ENCODE results near the gene WDR89.
"Not testable (repeated sequence)": the region's sequence is repeated elsewhere in the genome, so short reads cannot be mapped to it uniquely, and the experiment has no call there.

WDR89 gene

GRCh38 chr14:63652406-63652805 is 10.7 kb upstream of the WDR89 start:
- Histone ChIP-seq H3K36me3 (ENCODE audit: insufficient read depth, low read length) (no peaks in the 10 kb centered on the region), H3K9me3 (replicated peaks; ENCODE audit: low read length) (no peaks in the 10 kb centered on the region), H3K4me3 (ENCODE audit: low read length) (no peak overlapping the region), H3K4me2 (ENCODE audit: low read length) (no peak overlapping the region), H3K9ac (ENCODE audit: low read depth, low read length) (no peak overlapping the region), H3K4me1 (ENCODE audit: control insufficient read depth, insufficient read depth, low read length) (peaks cover 11% of the 10 kb centered on the region), H3K27me3 (ENCODE audit: control insufficient read depth, insufficient read depth, low read length) (no peaks in the 10 kb centered on the region)

- H3K4me3 ChIP-seq (ENCODE audit: low read length), result no peak overlapping the region
- no peak overlapping the region for H3K4me2 ChIP-seq (ENCODE audit: low read length)
- H3K9me3 ChIP-seq (replicated peaks; ENCODE audit: low read length), result no peaks in the 10 kb centered on the region
- H3K4me1 ChIP-seq (ENCODE audit: control insufficient read depth, insufficient read depth, low read length), result peaks cover 11% of the 10 kb centered on the region
- H3K36me3 ChIP-seq (ENCODE audit: insufficient read depth, low read length), result no peaks in the 10 kb centered on the region
- H3K27me3 ChIP-seq (ENCODE audit: control insufficient read depth, insufficient read depth, low read length), result no peaks in the 10 kb centered on the region
- no peak overlapping the region for H3K9ac ChIP-seq (ENCODE audit: low read depth, low read length)
Measured at GRCh38 chr14:63650256-63650952, 8.7 kb upstream of the WDR89 start.

- no peaks in the 10 kb centered on the region for H3K36me3 ChIP-seq (ENCODE audit: insufficient read depth, low read length)
- H3K4me3 ChIP-seq (ENCODE audit: low read length), result no peak overlapping the region
- H3K4me2 ChIP-seq (ENCODE audit: low read length), result no peak overlapping the region
- no peaks in the 10 kb centered on the region for H3K9me3 ChIP-seq (replicated peaks; ENCODE audit: low read length)
- no peak overlapping the region for H3K9ac ChIP-seq (ENCODE audit: low read depth, low read length)
- peaks cover 8% of the 10 kb centered on the region for H3K4me1 ChIP-seq (ENCODE audit: control insufficient read depth, insufficient read depth, low read length)
- H3K27me3 ChIP-seq (ENCODE audit: control insufficient read depth, insufficient read depth, low read length), result no peaks in the 10 kb centered on the region
Measured at GRCh38 chr14:63647696-63648410, 6.2 kb upstream of the WDR89 start.

- Histone ChIP-seq H3K36me3 (ENCODE audit: insufficient read depth, low read length) (no peaks in the 10 kb centered on the region), H3K9ac (ENCODE audit: low read depth, low read length) (no peak overlapping the region), H3K4me1 (ENCODE audit: control insufficient read depth, insufficient read depth, low read length) (peaks cover 5% of the 10 kb centered on the region), H3K9me3 (replicated peaks; ENCODE audit: low read length) (no peaks in the 10 kb centered on the region), H3K4me2 (ENCODE audit: low read length) (no peak overlapping the region), H3K4me3 (ENCODE audit: low read length) (no peak overlapping the region), H3K27me3 (ENCODE audit: control insufficient read depth, insufficient read depth, low read length) (no peaks in the 10 kb centered on the region)
Measured at GRCh38 chr14:63644741-63645140, 3.1 kb upstream of the WDR89 start.

- Histone ChIP-seq H3K4me2 (ENCODE audit: low read length) (peak overlapping the region; percentile 84), H3K36me3 (ENCODE audit: insufficient read depth, low read length) (no peaks in the 10 kb centered on the region), H3K9ac (ENCODE audit: low read depth, low read length) (peak overlapping the region; percentile 94), H3K4me1 (ENCODE audit: control insufficient read depth, insufficient read depth, low read length) (peaks cover 5% of the 10 kb centered on the region), H3K27me3 (ENCODE audit: control insufficient read depth, insufficient read depth, low read length) (no peaks in the 10 kb centered on the region), H3K4me3 (ENCODE audit: low read length) (peak overlapping the region; percentile 86), H3K9me3 (replicated peaks; ENCODE audit: low read length) (no peaks in the 10 kb centered on the region)
Measured at GRCh38 chr14:63642656-63643382, 1.1 kb upstream of the WDR89 start.

- Histone ChIP-seq H3K4me1 (ENCODE audit: control insufficient read depth, insufficient read depth, low read length) (peaks cover 5% of the 10 kb centered on the region), H3K27me3 (ENCODE audit: control insufficient read depth, insufficient read depth, low read length) (no peaks in the 10 kb centered on the region), H3K9ac (ENCODE audit: low read depth, low read length) (peak overlapping the region; percentile 94), H3K4me2 (ENCODE audit: low read length) (peak overlapping the region; percentile 84), H3K4me3 (ENCODE audit: low read length) (peak overlapping the region; percentile 86), H3K36me3 (ENCODE audit: insufficient read depth, low read length) (no peaks in the 10 kb centered on the region), H3K9me3 (replicated peaks; ENCODE audit: low read length) (no peaks in the 10 kb centered on the region)
Measured at GRCh38 chr14:63642229-63642611, 549 bp upstream of the WDR89 start.

GRCh38 chr14:63638493-63638892 is 3.2 kb downstream of the WDR89 start:
- no peak overlapping the region for H3K4me2 ChIP-seq (ENCODE audit: low read length)
- no peaks in the 10 kb centered on the region for H3K36me3 ChIP-seq (ENCODE audit: insufficient read depth, low read length)
- no peaks in the 10 kb centered on the region for H3K9me3 ChIP-seq (replicated peaks; ENCODE audit: low read length)
- H3K9ac ChIP-seq (ENCODE audit: low read depth, low read length), result no peak overlapping the region
- no peaks in the 10 kb centered on the region for H3K27me3 ChIP-seq (ENCODE audit: control insufficient read depth, insufficient read depth, low read length)
- H3K4me1 ChIP-seq (ENCODE audit: control insufficient read depth, insufficient read depth, low read length), result peaks cover 5% of the 10 kb centered on the region
- H3K4me3 ChIP-seq (ENCODE audit: low read length), result no peak overlapping the region

GRCh38 chr14:63636094-63636635 is 5.5 kb downstream of the WDR89 start:
- not testable (repeated sequence) for H3K4me2 ChIP-seq (ENCODE audit: low read length); H3K9ac ChIP-seq (ENCODE audit: low read depth, low read length); H3K27me3 ChIP-seq (ENCODE audit: control insufficient read depth, insufficient read depth, low read length); H3K36me3 ChIP-seq (ENCODE audit: insufficient read depth, low read length); H3K4me3 ChIP-seq (ENCODE audit: low read length); H3K9me3 ChIP-seq (replicated peaks; ENCODE audit: low read length); H3K4me1 ChIP-seq (ENCODE audit: control insufficient read depth, insufficient read depth, low read length)

- no peaks in the 10 kb centered on the region for H3K36me3 ChIP-seq (ENCODE audit: insufficient read depth, low read length)
- H3K4me1 ChIP-seq (ENCODE audit: control insufficient read depth, insufficient read depth, low read length), result no peaks in the 10 kb centered on the region
- H3K27me3 ChIP-seq (ENCODE audit: control insufficient read depth, insufficient read depth, low read length), result no peaks in the 10 kb centered on the region
- H3K4me3 ChIP-seq (ENCODE audit: low read length), result no peak overlapping the region
- no peak overlapping the region for H3K9ac ChIP-seq (ENCODE audit: low read depth, low read length)
- no peak overlapping the region for H3K4me2 ChIP-seq (ENCODE audit: low read length)
- no peaks in the 10 kb centered on the region for H3K9me3 ChIP-seq (replicated peaks; ENCODE audit: low read length)
Measured at GRCh38 chr14:63633801-63634200, 7.9 kb downstream of the WDR89 start.

- H3K9me3 ChIP-seq (replicated peaks; ENCODE audit: low read length), result no peaks in the 10 kb centered on the region
- no peaks in the 10 kb centered on the region for H3K4me1 ChIP-seq (ENCODE audit: control insufficient read depth, insufficient read depth, low read length)
- H3K9ac ChIP-seq (ENCODE audit: low read depth, low read length), result no peak overlapping the region
- no peaks in the 10 kb centered on the region for H3K36me3 ChIP-seq (ENCODE audit: insufficient read depth, low read length)
- no peak overlapping the region for H3K4me2 ChIP-seq (ENCODE audit: low read length)
- H3K27me3 ChIP-seq (ENCODE audit: control insufficient read depth, insufficient read depth, low read length), result no peaks in the 10 kb centered on the region
- no peak overlapping the region for H3K4me3 ChIP-seq (ENCODE audit: low read length)
Measured at GRCh38 chr14:63632932-63633514, 8.6 kb downstream of the WDR89 start.

- Histone ChIP-seq H3K9ac (ENCODE audit: low read depth, low read length) (no peak overlapping the region), H3K4me1 (ENCODE audit: control insufficient read depth, insufficient read depth, low read length) (no peaks in the 10 kb centered on the region), H3K27me3 (ENCODE audit: control insufficient read depth, insufficient read depth, low read length) (no peaks in the 10 kb centered on the region), H3K4me3 (ENCODE audit: low read length) (no peak overlapping the region), H3K36me3 (ENCODE audit: insufficient read depth, low read length) (no peaks in the 10 kb centered on the region), H3K4me2 (ENCODE audit: low read length) (no peak overlapping the region), H3K9me3 (replicated peaks; ENCODE audit: low read length) (no peaks in the 10 kb centered on the region)
Measured at GRCh38 chr14:63624701-63625100, 17.0 kb downstream of the WDR89 start.
